HG03457 (cell line): ENCODE measurements around the gene ZFAND3.

Experiments used
- ATAC-seq: cut with Tn5 transposase; IDR thresholded peaks from one replicate; pipeline ENCODE4 v1.9.1; 2021; ENCODE audit warnings: moderate number of reproducible peaks; ENCODE audit not compliant: unreplicated experiment

ZFAND3 gene

DNA sequence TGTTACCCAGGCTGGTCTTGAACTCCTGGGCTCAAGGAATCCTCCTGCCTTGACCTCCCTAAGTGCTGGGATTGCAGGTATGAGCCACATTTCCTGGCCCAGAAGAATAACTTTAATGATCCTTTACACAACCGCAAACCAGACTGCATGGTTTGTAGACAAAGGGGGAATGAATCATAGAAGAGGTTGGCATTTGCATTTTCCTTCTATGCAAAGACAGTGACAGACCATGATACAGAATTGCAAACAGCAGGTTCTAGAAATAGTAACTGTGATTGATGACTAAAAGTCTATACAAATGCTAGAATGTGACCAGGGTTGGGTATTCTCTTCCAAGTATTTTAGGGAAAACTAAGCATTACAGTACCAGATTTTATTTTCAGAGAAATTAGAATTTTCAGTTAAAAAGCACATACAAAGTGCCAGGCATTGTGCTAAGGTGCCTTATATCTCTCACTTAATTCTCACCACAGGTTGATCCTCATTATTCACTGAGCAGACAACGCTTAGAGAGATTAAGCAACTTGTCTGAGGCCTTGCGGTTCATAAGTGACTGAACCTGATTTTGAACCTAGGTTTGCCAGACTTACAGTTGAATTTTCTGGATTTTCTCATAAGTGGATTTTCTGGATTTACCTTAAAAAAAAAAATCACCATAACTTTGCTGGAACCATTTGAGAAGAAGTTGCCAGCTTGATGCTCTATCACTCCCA lies 146.6 kb downstream of the ZFAND3 start:
- ATAC-seq: peak; percentile 57

DNA sequence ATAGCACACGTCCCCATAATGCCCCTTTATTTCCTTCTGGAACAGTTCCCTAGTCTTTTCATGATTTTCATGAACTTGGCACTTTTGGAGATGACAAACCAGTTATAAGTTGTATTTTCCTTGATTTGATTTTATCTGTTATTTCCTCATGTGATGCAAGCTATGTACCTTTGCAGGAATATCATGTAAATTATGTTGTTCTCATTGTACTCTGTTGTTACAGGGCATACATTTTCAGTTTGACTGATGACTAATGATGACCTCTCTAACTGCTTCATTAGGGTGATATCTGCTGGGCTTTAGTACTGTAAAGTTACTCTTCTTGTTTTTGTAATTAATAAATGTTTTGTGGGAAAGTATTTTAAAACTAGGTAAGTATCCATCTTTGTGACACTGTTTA lies 147.3 kb downstream of the ZFAND3 start:
- ATAC-seq: no peak

DNA sequence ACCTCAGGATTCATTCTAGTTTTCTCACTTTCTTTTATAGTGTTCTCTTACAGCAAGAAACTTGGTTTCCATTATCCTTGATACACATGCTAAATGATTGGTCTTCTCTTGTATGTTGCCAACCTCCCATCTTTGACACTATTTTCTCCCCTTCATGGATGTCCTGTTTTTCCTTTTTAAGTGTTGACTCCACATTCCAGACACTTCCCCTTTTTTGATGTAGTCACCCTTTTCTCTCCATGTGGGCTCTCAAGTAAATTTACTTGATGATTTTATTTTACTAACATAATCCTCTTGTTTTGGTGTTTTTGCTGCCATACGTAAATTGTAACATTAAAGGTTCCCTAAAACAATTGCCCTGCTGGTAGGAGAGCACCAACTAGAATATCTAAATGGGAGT lies 148.1 kb downstream of the ZFAND3 start:
- ATAC-seq: no peak

DNA sequence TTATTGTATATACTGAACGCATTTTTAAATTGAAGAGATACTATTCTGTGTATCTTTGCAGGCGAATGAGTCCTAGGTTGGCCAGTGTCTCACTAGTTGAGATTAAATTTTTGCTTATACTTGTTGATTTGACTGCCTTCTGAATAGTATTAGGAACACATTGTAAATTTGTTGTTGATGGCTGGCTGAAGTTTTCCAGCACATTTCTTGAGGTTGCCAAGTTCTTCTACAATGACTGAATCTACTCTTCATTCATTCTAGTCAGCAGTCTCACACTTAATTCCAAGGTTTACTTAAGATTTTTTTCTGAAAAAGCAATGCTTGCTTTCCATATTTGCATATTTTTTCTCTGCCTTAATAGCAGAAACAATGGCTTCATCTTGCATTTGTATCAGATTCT lies 151.7 kb downstream of the ZFAND3 start:
- no peak for ATAC-seq

DNA sequence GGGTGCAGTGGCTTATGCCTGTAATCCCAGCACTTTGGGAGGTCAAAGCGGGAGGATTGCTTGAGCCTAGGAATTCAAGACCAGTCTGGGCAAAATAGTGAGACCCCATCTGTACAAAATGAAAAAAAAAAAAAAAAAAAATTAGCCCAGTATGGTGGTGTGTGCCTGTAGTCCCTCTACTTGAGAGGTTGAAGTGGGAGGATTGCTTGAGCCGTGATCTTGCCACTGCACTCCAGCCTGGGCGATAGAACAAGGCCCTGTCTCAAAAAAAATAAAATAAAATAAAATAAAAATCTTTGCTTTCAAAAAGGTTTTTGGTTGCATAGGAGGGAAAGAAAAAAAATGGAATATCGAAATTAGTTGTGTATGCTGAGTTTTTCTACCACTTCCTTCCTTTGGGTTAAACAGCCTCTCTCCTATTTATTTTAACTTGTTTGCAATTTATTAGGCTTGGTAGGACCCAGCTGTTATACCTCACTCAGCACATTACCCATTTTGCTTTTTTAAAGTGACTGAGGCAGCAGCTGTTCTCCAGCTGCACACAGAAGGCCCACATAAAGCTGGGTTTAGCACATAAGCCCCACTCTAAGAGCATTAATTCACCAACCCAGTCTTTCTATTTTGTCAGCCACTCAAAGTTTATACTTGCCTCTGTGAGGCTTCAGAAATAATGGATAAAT lies 152.3 kb downstream of the ZFAND3 start:
- ATAC-seq: no peak

DNA sequence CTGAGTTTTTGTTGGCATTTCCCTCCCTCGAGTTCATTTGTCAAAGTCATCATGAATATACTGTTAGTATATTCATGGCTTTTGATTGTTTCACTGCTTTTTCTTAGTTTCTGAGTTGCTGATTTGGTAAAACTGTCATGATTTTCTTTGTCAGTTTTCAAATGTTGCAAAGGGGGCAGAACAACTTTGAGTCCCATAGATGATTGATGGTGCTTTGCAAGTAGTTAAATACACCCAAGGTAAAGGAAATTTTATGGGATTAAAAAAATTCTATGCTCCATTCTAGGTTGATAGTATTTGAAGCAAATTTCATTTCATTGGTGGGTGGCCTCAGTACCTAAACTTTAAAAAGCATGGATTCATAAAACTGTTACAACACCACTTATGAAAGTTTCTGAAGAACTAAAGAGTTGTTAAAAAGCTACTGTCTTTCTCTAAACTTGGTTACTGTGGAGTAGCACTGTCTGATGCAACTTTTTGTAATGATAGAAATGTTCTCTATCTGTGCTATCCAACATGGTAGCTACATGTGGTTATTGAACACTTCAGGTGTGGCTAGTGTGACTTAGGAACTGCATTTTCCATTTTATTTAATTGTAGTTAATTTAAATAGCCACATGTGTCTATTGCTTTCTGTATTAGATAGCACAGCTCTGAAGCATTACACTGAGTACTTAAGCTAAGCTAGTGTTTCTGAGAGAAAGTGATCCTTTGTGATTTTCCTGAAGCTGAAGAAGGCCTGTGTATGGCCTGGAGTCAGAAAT lies 153.6 kb downstream of the ZFAND3 start:
- ATAC-seq: no peak

DNA sequence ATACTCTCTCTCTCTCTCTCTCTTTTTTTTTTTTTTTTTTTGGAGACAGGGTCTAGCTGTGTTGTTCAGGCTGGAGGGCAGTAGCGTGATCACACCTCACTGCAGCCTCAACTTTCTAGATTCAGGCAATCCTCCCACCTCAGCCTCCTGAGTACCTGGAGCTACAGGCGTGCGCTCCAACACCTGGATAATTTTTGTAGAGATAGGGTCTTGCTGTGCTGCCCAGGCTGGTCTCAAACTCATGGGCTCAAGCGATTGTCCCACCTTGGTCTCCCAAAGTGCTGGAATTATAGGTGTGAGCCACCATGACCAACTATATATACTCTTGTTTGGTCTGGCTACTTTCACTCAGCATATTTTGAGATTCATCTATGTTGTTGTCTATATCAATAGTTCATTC lies 154.9 kb downstream of the ZFAND3 start:
- no peak for ATAC-seq

DNA sequence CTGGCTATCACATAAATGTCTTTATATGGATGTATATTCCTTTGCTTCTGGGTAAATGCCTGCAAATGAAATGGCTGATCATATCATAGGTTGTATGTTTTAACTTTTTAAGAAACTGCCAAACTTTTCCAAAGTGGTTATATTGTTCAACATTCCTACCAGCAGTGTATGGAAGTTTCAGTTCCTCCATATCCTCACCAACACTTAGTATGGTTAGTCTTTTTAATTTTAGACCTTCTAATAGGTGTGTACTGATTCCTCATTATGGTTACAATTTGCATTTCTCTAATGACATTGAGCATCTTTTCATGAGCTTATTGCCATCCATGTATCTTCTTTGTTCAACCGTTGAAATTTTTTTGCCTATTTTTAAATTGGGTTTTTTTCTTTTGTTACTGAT lies 155.4 kb downstream of the ZFAND3 start:
- ATAC-seq: no peak

DNA sequence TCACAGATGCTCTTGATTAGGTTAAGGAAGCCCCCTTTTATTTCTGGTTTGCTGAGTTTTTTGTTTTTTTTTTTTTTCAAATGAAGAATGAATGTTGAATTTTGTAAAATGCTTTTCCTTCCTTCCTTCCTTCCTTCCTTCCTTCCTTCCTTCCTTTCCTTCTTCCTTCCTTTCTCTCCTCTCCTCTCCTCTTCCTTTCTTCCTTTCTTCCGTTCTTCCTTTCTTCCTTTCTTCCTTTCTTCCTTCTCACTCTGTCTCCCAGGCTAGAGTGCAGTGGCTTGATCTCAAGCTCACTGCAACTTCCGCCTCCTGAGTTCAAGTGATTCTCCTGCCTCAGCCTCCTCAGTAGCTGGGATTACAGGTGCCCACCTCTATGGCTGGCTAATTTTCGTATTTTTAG lies 158.2 kb downstream of the ZFAND3 start:
- ATAC-seq: no peak

DNA sequence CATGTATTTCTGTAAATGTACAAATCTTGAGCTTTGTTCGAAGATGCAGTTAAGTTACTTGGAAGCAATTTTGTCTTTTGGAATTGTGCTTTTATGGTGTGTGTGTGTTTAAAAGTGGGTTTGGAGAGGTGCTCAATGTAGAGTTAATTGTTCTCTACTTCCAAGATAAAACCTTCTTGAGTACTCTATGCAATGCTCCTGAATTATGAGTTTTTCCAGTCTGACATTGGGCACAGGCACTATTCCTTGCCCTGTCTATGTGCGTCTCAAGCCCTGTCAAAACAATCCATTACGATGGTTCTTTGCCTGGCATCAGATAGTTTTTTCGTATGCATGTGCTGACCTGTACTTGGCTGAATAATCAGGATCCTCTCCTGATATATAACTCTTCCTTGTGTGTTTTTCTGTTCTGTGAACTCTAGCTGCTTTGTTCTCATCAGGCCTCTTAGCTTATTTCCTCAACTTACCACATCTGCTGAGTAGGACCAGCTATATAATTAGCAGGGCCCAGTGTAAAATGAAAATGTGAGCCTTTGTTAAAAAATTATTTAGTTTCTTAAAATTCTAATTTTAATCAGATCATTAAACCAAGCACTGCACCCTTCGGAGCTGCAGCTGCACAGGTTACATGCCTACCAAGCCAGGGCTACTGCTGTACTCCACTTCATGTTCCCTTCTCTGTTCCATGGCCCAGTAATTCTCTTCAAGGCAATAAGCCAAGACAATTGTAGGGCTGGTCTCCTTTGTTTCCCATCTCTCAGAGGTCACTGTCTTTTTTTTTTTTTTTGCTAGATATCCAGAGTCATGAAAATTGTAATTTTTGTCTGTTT lies 160.1 kb downstream of the ZFAND3 start:
- no peak for ATAC-seq

DNA sequence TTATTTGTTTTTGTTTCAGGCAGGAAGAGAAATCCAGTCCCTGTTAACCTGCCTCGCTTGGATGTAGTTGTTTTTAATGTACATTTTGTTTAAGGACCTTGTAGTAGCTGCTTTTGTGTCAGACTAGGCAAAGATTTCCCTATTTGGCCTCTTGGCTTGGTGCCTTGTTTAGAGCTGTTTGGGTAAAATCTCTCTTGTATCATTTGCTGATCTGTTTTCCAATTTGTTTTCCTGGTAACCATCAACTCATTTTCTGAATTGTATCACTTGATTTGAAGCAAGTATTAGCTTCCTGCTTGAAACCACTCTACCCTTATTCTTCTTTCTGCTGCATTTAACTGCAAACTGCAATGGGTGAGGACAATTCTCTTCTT lies 160.7 kb downstream of the ZFAND3 start:
- no peak for ATAC-seq

DNA sequence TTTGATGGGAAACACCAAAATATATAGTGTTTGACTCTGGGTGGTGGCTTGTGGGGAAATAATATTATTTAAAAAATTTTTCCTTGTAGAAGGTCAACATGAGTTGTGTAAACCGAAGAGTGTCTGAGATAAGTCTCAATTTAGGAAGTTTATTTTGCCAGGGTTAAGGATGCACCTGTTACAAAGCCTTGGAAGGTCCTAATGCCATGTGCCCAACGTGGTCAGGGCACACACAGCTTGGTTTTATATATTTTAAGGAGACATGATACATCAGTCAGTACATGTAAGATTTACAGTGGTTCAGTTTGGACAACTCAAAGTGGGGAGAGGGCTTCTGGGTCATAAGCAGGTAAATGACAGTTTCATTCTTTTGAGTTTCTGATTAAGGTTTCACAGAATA lies 162.1 kb downstream of the ZFAND3 start:
- no peak for ATAC-seq

DNA sequence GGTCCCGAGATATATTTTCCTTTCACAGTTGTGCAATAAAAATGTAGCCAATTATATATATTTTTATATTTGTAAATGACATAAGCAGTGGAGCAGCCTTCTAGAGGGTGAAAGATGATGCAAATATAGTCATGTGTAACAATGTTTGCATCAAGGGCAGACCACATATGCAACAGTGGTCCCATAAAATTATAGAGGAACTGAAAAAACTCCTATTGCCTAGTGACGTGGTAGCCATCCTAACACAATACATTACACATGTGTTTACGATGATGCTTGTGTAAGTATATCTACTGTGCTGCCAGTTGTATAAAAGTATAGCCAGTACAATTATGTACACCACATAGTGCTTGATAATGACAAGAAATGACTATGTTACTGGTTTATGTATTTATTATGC lies 162.8 kb downstream of the ZFAND3 start:
- no peak for ATAC-seq

DNA sequence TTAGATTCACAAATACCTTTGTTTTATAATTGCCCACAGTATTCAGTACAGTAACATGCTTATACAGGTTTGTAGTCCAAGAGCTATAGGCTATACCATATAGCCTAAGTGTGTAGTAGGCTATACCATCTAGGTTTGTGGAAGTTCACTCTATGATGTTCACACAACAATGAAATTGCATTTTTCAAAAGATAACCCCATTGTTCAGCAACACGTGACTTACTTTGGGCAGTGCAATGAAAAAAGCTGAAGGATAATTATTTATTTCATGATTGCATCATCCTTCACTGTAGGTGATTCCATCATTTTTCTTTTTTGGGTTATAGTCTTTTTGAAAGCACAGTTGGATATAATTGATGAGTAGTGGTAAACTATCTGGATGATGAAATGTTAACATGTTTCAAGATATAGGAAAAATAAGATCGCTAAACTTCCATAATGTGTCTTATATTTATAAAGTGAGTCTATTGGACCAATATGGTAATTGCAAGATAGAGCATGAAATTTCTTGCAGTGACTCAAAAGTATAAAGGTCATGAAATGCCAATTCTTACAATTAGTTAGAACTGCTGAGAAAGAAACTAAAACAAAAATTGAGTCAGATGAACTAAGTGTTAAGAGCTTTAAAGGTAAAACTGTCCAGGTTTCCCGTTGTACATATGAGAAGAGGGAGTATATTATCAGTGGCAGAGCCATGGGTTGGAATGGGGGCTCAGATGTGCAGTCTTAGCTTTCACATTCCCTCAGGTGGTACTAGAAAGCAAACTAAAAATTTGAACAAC lies 164.4 kb downstream of the ZFAND3 start:
- ATAC-seq: no peak

DNA sequence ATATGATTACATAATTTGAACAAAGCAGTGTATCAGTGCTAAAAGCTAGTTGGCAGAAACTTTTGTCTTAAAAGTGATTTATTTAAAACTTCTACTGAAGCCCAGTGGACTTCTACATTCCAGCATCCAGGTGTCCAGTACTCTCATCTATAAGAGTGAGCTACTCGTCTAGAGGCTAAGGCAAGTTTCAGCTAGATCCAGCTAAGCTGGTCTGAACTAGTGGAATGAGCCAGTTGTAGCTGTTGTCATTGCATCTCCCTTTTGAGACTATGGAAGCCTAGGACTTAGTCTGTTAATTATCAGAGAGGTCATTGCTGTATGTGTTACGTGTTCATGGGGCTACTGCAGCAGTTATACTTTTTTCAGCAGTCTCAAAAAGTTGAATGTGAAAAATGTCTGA lies 165.1 kb downstream of the ZFAND3 start:
- no peak for ATAC-seq

DNA sequence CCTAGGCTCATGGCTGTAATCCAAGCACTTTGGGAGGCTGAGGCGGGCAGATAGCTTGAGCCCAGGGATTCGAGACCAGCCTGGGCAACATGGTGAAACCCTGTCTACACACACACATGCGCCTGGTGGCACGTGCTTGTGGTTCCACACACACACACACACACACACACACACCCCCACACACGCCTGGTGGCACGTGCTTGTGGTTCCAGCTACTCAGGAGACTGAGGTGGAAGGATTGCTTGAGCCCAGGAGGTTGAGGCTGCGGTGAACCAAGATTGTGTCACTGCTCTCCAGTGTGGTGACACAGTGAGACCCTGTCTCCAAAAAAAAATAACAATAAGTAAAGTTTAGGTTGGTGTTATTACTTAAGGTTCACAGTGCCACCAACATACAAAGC lies 165.8 kb downstream of the ZFAND3 start:
- ATAC-seq: no peak

DNA sequence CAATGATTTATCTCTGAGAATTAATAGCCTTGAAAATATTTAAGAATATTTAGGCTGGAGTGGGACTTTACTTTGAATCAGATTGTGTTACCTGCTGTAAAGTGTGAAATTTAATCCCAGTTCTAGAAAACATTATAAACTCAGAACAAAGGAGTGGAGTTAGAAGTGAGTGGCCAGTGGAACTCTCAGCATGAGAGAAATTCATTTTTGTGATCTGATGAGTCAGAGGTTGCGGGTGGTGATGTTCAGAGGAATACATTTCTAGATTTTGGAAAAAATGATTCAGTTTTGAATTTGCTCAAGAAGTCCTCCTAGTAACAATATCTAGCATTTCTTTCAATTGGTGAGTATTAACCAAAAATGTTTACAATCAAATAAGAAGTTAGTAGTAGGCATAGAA lies 167.5 kb downstream of the ZFAND3 start:
- no peak for ATAC-seq

DNA sequence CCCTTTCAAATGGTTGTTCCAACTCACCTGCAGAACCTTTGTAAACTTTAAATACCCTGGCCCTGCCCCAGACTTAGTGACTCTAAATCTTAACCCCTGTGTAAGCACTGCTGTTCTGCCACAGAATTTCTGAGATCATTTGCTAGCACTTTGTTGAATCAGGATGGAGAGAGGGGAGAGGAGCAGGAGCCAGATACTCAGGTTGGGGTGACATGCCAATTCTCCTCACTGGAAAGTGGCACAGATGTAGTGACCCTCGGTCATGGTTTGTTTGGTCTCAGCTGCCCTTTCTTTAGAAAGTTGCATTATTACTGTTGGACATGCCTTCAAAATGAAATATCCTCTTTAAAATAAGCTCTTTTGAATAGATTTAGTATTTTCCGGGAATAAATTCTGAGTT lies 168.0 kb downstream of the ZFAND3 start:
- no peak for ATAC-seq

DNA sequence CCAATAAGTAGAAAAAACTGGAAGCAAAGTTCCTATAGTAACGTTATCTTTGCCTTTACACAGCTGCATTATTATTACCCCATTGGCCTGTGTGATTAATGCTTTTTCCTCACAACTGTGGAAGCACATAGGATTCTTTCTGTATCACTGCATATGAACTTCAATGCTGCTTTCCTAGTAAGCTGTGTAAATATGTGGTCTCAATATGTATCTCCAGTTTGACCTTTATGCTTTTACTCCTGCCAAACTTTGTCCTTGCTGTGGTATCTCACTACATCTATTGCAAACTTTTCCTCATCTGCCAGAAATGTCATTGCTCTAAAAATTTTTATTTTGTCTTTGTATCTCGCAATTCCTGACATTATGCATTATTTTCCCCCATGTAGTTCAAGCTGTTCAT lies 168.6 kb downstream of the ZFAND3 start:
- ATAC-seq: no peak

DNA sequence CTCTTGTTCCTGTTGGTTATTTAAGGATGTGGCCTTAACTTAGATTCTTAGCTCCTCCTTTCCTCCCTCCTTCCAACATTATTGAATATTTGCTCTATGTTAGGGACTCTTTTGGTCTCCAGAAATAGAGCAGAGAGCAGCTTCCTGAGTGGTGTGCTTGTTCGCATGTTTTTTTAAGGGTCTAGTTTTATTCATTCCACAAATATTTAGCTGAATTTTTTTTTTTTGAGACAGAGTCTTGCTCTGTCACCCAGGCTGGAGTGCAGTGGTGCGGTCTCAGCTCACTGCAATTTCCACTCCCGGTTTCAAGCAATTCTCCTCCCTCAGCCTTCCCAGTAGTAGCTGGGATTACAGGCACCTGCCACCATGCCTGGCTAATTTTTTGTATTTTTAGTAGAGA lies 169.2 kb downstream of the ZFAND3 start:
- no peak for ATAC-seq
